ENCODE measurements around the gene KCNJ18. TPM values are rescaled to one million over a fixed set of nuclear protein-coding genes. Genes with fewer than 3 reads are reported as not detected.

The KCNJ18 gene
- total and polyA plus RNA-seq, 2 of the 13 experiments (the other 11 are each of a cell fraction or from before 2014, with no cell fraction given), result not detected

DNA sequence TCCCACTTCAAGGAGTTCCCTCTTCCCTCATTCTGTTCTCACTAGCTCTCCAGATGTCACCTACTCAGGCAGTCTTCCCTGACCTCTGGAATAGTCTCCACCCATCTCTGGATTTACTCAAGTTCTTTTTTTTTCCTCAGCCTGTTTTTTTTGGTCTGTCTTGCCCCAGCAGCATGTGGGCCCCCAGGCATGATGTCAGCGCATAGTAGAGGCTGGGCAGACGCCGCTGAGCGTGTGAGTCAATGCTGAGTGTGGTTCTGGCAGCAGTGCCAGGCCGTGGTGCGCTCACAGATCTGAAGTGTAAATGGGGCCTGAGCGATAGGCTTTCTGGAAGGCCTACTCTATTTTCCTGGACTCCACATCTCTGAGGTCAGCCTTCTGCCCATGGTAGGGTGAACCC lies 2.7 kb upstream of the KCNJ18 start:
- H3K4me1 ChIP-seq (ENCODE audit: insufficient read depth, low read length), result no peaks in the 10 kb centered on the region
- H3K9ac ChIP-seq (ENCODE audit: insufficient read depth, low read depth, low read length), result no peak overlapping the region
- intact Hi-C loops (cut with micrococcal nuclease; ENCODE audit: unreplicated experiment) (no loop called here), in situ Hi-C loops (cut with HindIII; ENCODE audit: extremely low pct_ligation_motif_present, low pct_unique_long_range_greater_than_20kb) (no loop called here)
- H4K20me1 ChIP-seq (ENCODE audit: insufficient read depth, low read length), result no peaks in the 10 kb centered on the region
- no peak overlapping the region for H3K4me2 ChIP-seq (ENCODE audit: low read depth, low read length)
- no peak overlapping the region for H2AFZ ChIP-seq (ENCODE audit: low read length)
- BruUV-seq (replicated peaks), result no TSS peak
- H3K36me3 ChIP-seq (replicated peaks in 1 of 2; ENCODE audit: control insufficient read depth in 1 of 2, insufficient read depth in 2 of 2, low read length in 2 of 2), result no peaks in the 10 kb centered on the region
- 9% methylated on average over 7 of the region's 7 CpGs for WGBS (ENCODE audit: low lambda C conversion rate)
- DNase-seq (ENCODE audit: low spot score), result no peak
- ChIA-PET CTCF (ENCODE audit: low intra/inter-chr PET ratio, low total read pairs) (no interaction called here), POLR2A (no interaction called here)
- no peaks in the 10 kb centered on the region for H3K79me2 ChIP-seq (ENCODE audit: insufficient read depth, low read length)
- no peak for FAIRE-seq
- H3K27me3 ChIP-seq (ENCODE audit: control insufficient read depth in 1 of 2, insufficient read depth in 2 of 2, low read length in 2 of 2), result peaks cover 4 to 20% of the 10 kb centered on the region in 2 experiments; a peak in 2 of 5 replicates
- no peak for ATAC-seq
- TF ChIP-seq EEA1 (CRISPR knock-in tag; IDR thresholded peaks at IDR 0.05; ENCODE audit: borderline replicate concordance) (no peak), ZNF552 (CRISPR knock-in tag; IDR thresholded peaks at IDR 0.05; ENCODE audit: borderline replicate concordance) (no peak), HDAC2 (CRISPR knock-in tag; IDR thresholded peaks at IDR 0.05) (no peak), FOSL2 (CRISPR knock-in tag; IDR thresholded peaks at IDR 0.05) (no peak), TOPORS (CRISPR knock-in tag; IDR thresholded peaks at IDR 0.05) (no peak), HNRNPL (IDR thresholded peaks at IDR 0.05; ENCODE audit: low read depth, low read length) (no peak), RFX5 (IDR thresholded peaks at IDR 0.05; ENCODE audit: low read depth, low read length) (no peak), ZSCAN31 (CRISPR knock-in tag; IDR thresholded peaks at IDR 0.05; ENCODE audit: low read depth) (no peak), ZNF557 (CRISPR knock-in tag; IDR thresholded peaks at IDR 0.05) (no peak), MIER2 (CRISPR knock-in tag; IDR thresholded peaks at IDR 0.05) (no peak), ZNF562 (CRISPR knock-in tag; IDR thresholded peaks at IDR 0.05; ENCODE audit: borderline replicate concordance) (no peak), SOX6 (IDR thresholded peaks at IDR 0.05) (no peak), SOX6 (CRISPR knock-in tag; IDR thresholded peaks at IDR 0.05) (no peak), ZMYM2 (CRISPR knock-in tag; IDR thresholded peaks at IDR 0.05) (no peak), SIX4 (CRISPR knock-in tag; IDR thresholded peaks at IDR 0.05) (no peak)
- TF ChIP-seq, protein P1, sequence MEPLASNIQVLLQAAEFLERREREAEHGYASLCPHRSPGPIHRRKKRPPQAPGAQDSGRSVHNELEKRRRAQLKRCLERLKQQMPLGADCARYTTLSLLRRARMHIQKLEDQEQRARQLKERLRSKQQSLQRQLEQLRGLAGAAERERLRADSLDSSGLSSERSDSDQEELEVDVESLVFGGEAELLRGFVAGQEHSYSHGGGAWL (CRISPR knock-in tag; IDR thresholded peaks at IDR 0.05), result no peak
- TF ChIP-seq, protein P2, sequence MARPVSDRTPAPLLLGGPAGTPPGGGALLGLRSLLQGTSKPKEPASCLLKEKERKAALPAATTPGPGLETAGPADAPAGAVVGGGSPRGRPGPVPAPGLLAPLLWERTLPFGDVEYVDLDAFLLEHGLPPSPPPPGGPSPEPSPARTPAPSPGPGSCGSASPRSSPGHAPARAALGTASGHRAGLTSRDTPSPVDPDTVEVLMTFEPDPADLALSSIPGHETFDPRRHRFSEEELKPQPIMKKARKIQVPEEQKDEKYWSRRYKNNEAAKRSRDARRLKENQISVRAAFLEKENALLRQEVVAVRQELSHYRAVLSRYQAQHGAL (CRISPR knock-in tag; IDR thresholded peaks at IDR 0.05; ENCODE audit: not compliant biosample characterization), result no peak
- TF ChIP-seq, protein P3, sequence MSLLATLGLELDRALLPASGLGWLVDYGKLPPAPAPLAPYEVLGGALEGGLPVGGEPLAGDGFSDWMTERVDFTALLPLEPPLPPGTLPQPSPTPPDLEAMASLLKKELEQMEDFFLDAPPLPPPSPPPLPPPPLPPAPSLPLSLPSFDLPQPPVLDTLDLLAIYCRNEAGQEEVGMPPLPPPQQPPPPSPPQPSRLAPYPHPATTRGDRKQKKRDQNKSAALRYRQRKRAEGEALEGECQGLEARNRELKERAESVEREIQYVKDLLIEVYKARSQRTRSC (CRISPR knock-in tag; IDR thresholded peaks at IDR 0.05; ENCODE audit: low read depth), result no peak
- TF ChIP-seq, protein P4, sequence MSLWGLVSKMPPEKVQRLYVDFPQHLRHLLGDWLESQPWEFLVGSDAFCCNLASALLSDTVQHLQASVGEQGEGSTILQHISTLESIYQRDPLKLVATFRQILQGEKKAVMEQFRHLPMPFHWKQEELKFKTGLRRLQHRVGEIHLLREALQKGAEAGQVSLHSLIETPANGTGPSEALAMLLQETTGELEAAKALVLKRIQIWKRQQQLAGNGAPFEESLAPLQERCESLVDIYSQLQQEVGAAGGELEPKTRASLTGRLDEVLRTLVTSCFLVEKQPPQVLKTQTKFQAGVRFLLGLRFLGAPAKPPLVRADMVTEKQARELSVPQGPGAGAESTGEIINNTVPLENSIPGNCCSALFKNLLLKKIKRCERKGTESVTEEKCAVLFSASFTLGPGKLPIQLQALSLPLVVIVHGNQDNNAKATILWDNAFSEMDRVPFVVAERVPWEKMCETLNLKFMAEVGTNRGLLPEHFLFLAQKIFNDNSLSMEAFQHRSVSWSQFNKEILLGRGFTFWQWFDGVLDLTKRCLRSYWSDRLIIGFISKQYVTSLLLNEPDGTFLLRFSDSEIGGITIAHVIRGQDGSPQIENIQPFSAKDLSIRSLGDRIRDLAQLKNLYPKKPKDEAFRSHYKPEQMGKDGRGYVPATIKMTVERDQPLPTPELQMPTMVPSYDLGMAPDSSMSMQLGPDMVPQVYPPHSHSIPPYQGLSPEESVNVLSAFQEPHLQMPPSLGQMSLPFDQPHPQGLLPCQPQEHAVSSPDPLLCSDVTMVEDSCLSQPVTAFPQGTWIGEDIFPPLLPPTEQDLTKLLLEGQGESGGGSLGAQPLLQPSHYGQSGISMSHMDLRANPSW (CRISPR knock-in tag; IDR thresholded peaks at IDR 0.05; ENCODE audit: borderline replicate concordance), result no peak
- H3K9me3 ChIP-seq (ENCODE audit: low read length), result no peaks in the 10 kb centered on the region
- H3K4me3 ChIP-seq (replicated peaks in 1 of 3; ENCODE audit: insufficient read depth in 1 of 3, low read depth in 2 of 3, low read length in 3 of 3), result no peak overlapping the region
- no peak overlapping the region for H3K27ac ChIP-seq (ENCODE audit: extremely low read length, insufficient read depth, low read length)

All from HepG2 (cell line).